AG08395 (cell line): Measurements from ENCODE around the gene AMOTL1.

Source experiments
- DNase-seq: peaks from one replicate; pipeline ENCODE4 v3.0.0; 2012; ENCODE audit warnings: mixed read lengths, low spot score

The AMOTL1 gene

DNA sequence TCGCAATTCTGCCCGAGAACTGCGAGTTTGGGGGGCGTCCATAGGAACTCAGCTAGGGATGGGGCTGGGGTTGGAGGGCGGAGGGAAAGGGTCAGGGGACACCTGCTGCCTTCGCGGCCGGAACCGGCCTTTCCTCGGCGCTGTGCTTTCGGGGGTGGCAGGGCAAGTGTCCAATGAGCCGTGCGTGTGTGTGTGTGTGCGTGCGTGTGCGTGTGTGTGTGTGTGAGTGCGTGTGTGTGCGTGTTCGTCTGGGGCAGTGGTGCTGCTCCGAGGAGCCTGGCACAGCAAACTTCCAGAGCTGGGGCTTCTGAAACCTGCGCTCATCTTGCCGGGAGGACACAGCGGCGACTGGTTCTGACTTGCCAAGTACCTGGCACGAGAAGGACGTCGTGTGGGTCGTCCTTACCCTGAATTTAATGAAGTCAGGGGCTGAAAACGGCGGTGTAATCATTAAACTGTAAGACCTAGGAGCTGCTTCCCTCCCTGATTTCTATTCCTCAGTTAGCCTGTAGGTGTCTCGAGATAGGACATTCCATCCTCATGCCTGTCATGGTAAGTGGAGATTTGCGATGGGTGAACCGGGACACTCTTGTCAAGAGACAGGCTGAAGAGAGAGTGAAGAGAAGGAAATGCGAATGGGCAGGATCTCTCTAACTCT, 27.0 kb upstream of the AMOTL1 start:
- DNase-seq, result peak; percentile 77

DNA sequence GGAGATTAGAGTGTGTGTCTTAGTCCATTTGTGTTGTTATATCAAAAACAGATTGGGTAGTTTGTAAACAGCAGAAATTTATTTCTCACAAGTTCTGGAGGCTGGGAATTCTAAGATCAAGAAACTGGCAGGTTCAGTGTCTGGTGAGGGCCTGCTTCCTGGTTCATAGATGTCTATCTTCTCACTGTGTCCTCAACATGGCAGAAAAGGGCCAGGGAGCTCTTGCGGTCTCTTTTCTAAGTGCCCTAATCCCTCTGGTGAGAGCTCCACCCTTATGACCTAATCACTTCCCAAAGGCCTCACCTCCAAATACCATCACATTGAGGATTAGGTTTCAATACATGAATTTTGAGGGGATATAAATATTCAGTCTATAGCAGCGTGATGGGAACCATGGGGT, 25.5 kb upstream of the AMOTL1 start:
- DNase-seq, result no peak

DNA sequence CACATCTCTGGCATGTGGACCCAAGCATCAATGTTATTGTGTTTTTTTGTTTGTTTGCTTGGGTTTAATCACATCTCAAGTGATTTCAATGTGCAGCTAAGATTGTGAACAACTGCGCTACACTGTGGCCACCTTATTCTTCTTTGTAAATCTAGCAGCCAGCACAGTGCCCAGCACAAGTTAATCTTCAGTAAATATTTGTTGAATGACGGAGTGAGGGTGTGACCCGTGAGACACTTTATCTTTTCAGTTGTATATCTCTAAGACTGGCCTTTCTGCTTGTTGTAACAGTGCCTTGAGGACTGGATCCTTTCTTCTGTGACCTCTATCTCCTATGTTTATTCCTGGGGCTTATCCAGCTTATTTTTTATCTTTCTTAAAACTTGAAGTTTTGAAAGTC, 21.4 kb upstream of the AMOTL1 start:
- no peak for DNase-seq

DNA sequence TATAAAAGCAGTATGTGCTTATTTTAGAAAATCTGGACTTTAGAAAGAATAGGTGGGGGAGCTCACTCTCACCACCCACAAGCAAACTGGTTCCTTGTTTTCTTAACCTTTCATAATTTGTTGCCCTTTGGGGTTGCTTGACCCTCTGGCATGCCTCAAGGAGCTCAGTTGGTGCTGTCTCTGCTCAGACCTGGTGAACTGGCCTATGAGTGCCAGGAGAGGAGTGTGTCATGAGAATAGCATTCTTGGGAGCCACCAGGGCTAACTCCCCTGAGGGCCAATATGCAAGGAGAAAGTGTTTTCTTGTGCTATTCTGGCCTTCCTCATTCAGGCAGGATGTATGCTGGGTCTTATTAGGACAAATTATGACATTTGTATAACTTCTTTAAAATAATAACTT, 21.0 kb upstream of the AMOTL1 start:
- DNase-seq, result peak; percentile 54

DNA sequence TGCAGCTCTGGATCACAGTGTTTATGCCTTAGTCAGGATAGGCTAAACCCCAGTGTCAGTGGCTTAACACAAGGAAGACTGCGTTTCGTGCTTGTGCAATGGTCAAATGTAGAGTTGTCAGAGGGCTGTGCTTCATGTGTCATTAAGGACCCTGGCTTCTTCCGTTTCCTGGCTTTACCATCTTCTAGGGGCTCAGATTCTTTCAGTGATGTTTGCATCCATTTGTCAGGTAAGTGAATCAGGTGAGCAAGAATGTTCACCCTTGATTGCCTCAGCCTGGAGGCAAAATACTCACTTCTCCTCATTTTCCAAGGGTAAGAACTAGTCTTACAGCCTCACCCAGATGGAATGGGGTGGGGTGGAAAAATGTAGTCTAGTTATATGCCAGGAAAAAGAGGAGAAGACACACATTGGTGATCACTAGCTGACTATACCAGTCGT, 20.5 kb upstream of the AMOTL1 start:
- peak; percentile 24 for DNase-seq

DNA sequence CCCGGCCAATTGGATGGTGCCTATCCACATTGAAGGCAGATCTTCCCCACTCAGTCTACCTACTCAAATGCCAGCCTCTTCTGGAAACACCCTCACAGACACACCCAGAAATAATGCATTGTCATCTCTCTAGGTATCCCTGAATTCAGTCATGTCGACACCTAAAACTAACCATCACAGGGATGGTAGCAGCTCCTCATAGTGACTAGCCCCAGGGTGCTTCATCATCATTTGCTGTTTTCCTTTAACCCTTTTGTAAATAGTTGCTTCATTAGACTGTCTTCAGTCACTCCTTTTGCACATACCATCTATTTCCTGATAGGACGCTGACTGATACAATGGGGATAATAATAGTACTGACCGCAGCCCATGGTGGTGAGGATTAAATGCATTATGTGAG, 18.8 kb upstream of the AMOTL1 start:
- DNase-seq, result no peak

DNA sequence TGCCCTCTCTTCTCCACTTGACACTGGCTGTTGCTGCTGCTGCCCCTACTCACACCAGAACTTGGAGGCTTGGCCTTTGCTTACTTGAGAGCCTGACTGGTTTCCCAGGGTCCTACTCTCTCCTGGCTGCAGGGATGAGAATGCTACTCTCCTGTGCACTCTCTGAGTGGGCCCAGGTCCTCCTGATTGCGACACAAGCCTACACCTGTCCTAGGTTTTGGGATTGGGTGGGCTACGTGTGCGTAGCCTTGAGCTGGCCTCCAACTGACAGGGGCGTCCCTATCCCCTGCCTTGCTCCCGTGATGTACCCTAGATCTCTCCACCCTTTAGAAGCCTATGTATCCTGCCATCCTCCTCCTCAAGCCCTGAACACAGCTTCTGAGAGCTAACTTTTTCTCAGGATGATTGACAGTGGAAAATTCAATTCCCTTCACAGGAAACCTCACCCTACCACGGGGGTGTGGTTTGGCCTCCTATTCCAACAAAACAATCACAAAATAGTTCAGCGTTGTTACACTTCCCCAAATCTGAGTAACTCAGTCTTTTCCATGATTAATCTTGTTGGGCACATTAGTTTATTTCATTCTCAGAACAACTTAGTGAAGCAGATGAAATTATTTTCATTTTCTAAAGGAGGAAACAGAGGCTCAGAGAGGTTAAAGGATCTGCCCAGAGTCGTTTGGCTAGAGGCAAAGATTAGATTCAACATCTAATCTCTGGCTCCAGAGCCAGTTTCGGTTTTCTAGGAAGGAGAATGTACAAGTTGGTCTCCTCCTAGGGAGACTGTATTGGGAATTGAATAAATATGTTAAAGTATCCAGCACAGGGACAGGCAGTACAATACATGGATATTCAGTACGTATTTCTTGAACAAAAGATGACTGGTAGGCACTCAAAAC, 17.6 kb upstream of the AMOTL1 start:
- no peak for DNase-seq

DNA sequence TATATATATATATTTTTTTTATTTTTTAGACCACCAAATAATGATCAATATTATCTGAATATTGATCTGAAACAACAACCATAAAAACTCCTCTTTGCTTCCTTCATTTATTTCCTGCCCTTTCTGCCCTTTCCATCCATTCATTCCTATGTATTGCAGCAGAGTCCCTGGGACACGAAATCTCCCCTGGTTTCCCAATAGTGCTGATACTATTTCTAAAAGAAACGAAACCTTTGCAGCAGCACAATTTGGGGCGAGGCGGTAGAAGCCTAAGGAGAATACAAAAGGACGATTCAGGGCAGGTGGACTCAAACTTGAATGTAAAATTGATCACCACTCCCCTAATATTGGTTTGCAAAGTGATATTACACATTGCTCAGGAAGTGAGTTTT, 16.9 kb upstream of the AMOTL1 start:
- no peak for DNase-seq

DNA sequence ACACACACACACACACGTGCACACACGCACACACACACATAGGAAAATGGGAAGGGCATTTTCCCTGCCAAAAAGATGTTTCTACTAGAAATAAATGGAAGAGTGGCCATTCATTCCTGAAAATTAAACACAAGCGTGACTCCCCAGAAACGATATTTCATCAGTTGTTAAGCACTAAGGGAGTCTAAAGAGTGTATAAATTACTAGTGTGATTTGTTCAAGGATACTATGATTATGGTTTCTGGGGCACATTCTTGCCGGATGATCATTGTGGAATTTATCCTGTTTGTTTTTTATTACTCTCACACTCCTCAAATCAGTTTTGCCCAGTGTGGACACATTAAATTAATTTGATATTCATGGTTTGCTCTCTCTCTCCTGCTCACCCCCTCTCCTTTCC, 16.4 kb upstream of the AMOTL1 start:
- DNase-seq, result peak; percentile 58

DNA sequence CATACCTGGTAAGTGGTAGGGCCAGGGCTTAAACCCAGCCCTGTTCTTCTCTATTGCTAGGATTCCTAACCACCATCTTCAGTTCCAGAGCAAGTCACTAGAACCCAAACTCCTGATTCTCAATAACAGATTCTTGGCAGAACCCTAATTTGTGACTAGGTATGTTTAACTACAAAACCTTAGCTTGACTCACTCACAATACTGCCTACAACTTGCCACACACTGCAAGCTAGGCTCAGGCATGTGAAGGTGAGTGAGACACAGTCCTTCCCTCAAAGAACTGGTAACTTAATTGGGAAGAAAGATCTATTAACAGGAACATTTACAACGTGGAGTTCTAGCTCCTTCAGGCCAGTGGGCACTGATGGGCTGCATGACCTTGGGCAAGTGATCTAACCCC, 14.5 kb upstream of the AMOTL1 start:
- no peak for DNase-seq

DNA sequence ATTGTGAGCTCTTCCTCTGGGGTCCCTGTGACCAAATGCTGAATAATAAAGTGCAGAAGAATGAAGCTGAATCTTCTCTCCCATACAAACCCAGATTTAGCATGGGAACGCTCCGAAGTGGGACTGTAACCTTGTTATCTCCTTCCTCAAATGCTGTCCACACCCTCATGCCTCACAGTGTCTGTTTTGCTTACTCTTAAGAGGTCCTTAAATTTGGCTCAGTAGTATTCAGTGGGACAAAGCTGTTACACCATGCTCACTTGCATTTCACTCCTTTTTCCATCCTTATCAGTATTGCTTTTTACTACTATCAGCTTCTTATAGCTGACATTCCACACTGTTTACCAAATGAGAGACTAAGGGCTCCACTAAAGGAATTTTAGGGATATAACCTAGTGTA, 13.8 kb upstream of the AMOTL1 start:
- DNase-seq, result no peak

DNA sequence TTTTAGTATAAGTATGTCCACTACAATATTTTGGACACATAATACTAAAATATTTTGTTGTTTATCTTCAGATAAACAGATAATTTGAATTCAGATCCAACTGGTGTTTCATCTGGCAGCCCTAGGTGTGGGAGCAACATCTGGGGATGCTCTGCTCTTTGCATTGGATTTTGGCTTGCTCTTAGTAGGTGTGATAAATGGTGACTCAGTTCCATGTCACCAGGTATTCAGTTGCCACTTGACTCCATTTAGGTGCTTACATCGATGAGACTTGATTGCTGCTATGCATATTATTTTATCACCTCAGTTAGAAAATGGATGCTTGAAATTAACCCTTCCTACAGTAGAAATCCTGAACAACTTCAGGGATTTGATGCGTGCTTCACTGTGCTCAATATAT, 13.3 kb upstream of the AMOTL1 start:
- no peak for DNase-seq

DNA sequence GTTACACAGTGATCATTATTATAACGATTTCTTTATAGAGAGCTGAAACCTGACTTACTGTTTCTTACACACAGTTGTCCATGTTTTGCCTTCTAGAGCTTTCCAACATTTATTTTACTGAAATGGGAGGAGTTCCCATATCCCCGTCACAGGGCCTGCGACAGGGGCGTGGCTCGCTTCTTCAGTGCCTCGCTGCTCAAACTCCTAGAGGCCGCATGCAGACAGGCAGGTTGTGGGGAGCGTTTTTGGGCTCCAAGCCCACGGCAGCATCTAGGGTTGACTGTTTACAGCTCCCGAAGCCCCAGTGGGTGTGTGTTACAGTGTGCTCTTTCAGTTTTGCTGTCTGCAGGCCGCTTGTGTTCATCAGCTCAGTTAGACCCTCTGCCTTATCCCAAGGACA, 12.7 kb upstream of the AMOTL1 start:
- DNase-seq, result no peak

DNA sequence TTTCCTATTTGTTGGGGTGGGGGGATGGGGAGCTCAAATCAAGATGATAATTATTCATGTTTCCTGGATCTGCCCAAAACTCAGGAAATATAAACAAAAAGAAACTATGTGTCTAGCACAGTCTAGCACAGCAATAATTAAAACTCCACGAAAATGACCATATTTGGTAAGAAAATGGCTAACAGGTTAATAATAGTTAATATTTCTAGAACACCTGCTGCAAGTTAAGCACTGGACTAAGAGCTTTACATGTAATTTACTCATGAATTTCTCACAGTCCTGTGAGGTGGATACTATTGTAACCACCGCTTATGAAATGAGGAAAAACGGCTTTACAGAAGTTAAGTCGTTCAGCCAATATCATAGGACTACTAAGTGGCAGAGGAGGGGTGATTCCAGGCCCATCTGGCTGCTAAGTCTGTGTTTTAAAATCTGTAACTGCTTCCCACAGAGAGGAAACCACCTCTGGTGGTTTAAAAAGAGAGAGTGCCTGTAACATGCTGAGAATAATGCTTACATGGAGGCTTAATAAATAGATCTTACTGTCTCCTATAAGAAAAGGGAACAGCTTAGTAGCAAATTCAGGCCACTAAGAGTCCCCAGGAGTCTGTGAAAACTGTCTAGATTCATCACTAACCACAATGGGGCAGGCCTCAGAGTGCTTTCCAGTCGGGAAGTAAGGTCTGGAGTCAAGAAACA, 11.0 kb upstream of the AMOTL1 start:
- no peak for DNase-seq

DNA sequence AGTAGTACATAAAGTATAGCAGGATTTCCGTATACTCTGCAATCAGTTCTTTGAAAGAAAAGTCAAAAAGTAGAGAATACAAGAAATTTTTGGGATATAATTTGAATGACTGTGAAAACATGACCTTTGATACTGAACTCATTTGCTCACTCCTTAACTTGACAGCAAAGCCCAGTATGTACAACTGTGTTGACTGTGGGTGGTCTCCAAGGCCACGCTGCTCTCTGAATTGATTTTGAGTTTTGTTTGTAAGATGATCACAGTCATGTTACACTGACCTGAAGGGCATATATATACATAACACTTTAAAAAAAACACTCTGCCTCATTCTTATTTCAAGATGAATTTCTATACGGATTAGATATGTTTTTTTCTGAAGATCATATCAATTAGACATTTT, 9.5 kb upstream of the AMOTL1 start:
- no peak for DNase-seq

DNA sequence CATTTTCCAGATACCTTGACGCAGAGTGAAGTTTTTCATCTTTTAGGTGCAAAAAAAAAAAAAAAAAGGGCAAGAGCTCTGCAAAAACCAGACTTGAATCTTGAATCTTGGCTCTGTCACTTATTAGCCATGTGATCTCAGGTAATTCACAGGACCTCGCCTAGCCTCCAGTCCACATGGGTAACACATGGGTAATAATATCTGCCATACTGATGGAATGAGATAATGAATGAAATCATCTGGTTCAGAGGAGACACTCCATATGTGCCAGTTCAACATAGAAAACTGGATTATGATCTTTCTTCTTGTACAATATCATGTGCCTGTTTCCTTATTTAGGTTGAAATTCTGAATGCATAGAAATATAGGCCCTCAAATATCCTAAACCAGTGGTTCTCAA, 8.6 kb upstream of the AMOTL1 start:
- DNase-seq, result no peak

DNA sequence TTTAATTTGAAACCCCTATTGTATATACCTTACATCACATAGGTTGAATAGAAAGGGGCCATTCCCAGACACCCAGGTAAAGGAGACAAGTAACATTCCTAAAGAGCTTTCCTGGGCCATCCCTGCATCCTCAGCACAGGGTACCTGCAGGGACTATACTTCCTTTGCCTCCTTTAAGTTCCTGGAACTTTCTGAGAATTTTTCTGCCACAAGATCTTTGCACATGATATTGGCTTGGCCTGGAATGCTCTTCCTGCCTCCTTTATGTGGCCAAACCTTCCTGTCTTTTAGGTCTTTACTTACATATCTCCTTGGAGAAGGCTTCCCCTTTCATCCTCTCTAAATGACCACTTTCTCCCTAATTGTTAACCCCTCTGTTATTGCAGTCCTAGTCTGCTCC, 7.9 kb upstream of the AMOTL1 start:
- DNase-seq, result no peak

DNA sequence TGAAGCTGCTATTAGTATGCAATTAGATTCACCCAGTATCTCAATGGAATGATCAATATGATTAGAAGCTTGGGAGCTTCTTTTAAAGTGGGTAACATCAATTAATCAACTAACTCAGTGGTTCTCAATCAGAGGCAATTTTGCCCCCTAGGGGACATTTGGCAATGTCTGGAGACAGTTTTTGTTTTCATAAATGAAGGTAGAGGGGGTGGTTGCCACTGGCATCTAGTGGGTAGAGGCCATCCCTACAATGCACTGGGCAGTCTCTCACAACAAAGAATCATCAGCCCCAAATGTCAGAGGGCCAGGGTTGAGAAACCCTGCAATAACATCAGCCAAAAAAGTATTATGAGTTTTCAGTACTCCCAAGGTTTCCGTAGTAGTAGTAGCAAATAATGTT, 5.9 kb upstream of the AMOTL1 start:
- DNase-seq, result no peak

DNA sequence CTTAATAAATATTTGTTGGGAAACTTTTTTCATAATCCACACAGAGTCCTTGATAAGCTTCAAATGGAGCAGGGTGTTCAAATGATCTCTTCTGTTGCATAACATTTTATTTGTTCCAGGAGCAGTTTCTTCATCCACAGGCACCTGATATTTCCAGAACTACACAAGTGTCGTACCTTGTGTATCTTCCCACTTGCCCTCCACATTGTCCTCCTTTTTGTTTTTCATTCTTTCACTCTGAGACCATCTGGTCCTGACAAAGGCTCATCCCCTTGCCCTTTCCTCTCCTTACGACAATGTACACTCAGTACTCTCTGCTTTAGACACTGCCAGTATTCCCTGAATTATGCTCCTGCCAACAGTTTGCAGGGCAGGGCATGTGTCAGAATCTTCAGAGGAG, 5.2 kb upstream of the AMOTL1 start:
- DNase-seq, result no peak

DNA sequence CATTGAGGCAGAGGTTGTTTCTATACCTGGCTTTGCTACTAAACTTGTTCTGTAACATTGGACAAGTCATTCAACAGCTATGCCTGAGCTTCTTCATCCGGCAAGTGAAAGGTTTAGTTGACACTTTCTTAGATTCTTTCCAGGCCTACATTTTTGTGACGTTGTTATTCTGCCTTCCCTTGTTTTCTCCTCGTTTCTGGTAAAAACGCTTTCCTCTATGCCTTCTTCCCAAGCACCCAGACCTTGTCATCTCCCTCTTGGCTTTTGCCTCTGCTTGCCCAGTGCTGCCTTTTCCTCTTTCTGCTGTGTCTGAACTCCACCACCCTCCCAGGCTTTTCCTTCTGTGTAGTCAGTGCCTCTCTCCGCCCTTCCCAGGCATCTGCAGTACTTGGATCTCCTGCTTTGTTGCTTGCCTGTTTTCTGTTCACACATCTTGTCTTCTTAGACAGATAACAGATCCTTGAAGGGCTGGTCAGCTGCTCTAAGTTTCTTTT, 1.4 kb upstream of the AMOTL1 start:
- no peak for DNase-seq

DNA sequence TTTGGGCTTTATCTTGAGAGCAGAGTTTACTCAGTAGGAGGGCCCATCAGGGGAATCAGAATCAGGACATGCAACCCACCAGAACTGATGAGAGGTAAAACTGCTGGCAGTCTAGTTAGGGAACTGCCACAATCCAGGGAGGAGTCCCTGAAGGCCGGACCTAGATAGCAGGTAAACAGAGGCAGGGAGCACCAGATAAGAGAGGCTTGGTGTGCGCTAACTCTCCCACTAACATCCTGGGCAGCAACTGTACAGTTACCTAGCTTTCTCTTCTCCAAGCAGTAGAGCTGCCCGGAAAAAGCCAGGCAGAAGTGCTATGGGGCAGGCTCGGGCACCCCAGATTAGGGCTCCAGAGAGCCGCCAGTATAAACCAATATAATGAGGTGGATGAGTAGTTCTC, 865 bp upstream of the AMOTL1 start:
- no peak for DNase-seq

DNA sequence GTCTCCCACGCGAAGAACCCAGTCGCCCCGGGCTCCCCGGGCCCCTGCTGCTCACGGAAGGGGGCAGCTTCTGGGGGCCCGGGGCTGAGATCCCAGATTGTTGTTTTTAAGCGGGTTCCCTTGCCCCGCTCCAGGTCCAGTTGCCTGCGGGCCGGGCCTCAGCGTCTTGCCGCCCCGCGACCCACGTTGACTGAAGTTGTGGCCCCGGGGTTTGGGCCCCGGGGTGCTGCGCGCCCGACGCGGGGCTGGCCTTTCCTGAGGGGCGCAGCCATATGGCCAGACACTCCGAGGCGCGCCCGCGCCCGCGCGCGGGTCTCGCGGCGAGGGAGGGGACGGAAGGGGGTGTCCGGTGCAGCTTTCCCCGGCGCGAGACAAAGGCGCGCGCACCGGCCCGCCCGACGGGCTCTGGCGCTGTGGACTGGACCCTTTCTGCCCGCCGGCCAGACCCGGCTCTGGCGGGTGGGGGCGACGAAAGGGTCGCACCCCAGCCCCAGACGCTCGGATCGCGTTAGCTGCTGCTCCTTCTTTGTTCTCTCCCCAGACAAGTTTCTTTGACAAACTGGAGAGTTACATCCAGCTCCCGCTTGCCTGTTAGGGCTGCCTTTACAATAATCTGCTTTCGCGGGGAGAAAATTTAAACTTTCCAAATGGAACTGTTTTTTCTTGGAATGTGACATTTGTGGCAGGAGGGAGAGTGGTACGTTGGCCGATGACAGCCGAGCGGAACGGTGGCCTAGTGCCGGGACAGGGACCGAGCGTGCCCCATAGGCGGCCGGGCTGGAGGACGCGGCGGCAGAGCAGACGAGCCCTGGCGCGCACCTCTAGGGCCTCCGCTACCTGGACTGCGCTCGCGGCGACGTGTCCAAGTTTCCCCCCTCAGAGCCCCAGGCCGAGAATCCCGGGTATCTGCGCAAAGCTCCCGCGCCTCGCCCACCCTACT, 716 bp downstream of the AMOTL1 start:
- DNase-seq, result no peak
